ENCODE measurements around the gene SPNS2.

DNA sequence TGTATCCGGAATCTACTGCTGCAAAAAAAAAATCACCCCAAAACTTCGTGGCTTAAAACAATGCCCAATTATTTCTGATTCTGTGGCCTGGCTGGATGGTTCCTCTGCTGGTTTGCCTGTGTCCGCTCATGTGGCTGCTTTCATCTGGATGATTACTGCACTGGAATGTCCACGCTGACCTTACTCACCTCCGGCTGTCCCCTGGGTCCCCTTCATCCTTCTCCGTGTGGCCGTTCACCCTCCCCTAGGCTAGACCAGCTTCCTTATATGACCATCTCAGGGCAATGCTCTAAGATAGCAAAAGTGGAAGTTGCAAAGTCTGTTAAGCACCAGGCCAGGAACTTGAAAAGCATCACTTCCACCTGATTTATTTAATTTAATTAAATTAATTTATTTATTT, 31.4 kb upstream of the SPNS2 start:
- TF ChIP-seq, protein P1, sequence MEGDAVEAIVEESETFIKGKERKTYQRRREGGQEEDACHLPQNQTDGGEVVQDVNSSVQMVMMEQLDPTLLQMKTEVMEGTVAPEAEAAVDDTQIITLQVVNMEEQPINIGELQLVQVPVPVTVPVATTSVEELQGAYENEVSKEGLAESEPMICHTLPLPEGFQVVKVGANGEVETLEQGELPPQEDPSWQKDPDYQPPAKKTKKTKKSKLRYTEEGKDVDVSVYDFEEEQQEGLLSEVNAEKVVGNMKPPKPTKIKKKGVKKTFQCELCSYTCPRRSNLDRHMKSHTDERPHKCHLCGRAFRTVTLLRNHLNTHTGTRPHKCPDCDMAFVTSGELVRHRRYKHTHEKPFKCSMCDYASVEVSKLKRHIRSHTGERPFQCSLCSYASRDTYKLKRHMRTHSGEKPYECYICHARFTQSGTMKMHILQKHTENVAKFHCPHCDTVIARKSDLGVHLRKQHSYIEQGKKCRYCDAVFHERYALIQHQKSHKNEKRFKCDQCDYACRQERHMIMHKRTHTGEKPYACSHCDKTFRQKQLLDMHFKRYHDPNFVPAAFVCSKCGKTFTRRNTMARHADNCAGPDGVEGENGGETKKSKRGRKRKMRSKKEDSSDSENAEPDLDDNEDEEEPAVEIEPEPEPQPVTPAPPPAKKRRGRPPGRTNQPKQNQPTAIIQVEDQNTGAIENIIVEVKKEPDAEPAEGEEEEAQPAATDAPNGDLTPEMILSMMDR (conservative IDR thresholded peaks at IDR 0.05): no peak
- no peak for TF ChIP-seq EZH2 (IDR thresholded peaks at IDR 0.05; ENCODE audit: low read depth)

All from PC-9 (cell line).